Mucosa of gallbladder (tissue), 1 donor: ENCODE results near the gene INPP5A. TPM values are rescaled to one million over a fixed set of nuclear protein-coding genes. Genes with fewer than 3 reads are reported as not detected.
A peak's percentile ranks its signal among the peaks of the same experiment; 100 is the strongest.
"Not testable (repeated sequence)": the region's sequence is repeated elsewhere in the genome, so short reads cannot be mapped to it uniquely, and the experiment has no call there.

ENCODE experiments used
- DNase-seq: peaks from one replicate; pipeline ENCODE4 v3.0.0-alpha.2; 2020; ENCODE audit warnings: low spot score
- total RNA-seq: library from RNA; stranded (reverse); gene quantifications from one replicate; pipeline ENCODE4 v1.2.1, GENCODE V29; 2021
- donor health status: DM: no; HTN: no; CAD: no.

The INPP5A gene
- total RNA-seq, 1 donor from 2014 or later, result 44.4 TPM

DNA sequence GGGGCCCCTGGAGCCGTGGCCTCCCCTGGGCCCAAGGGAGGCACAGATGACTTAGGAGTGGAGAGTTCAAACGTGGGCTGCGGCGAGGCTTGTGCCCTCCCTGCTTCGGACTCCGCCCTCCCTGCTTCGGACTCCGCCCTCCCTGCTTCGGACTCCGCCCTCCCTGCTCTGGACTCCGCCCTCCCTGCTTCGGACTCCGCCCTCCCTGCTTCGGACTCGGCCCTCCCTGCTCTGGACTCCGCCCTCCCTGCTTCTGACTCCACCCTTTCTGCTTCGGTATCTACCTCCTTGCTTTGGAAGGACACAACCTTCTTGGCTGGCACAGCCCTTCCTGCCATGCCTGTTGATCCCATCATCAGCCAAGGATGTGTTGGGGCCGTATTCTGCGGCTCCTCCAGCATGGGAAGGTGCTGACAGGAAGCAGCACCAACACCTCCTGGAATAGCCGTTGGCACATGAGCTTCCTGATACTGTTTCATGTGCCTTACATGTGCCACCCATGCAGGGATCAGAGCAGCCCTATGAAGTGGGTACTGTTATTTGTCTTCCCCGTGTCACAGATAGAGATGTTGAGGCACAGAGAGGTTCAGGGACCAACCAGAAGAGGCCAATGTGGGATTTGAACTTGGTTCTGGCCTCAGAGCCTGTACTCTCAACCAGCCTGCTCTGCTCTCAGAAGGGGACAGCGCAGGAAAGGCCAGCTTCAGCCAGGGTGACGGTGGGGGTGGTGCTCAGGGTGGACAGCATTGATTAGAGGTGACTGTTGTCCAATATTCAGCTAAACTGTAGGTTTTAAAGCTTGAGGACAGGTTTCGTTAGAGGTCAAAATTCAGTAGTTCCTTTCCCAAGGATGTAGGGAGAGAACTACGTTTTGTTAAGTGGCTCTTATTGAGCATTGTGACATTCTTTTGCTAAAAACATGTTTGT, 133.9 kb downstream of the INPP5A start:
- no peak for DNase-seq

DNA sequence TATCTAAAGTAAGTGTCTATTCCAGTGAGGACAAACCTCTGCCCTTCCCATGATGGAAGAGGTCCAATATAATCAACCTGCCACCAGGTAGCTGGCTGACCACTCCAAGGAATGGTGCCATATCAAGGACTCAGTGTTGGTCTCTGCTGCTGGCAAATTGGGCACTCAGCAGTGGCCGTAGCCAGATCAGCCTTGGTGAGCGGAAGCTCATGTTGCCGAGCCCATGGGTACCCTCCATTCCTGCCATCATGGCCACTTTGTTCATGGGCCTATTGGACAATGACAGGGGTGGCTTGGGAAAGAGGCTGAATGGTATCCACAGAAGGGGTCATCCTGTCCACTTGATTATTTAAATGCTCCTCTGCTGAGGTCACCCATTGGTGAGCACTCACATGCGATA, 136.2 kb downstream of the INPP5A start:
- not testable (repeated sequence) for DNase-seq

DNA sequence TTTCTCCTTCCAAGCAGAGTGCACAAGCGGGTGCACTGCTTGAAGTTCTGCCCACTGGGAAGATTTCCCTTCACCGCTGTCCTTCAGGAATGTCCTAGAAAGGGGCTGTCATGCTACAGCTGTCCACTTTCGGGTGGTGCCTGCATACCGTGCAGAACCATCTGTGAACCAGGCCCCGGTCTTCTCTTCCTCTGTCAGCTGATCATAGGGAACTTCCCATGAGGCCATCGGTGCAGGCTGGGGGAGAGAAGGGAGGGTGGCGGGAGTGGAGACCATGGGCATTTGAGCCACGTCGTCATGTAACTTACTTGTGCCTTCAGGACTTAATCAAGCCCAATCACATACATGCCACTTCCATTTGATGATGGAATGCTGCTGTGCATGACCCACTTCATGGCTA, 136.7 kb downstream of the INPP5A start:
- DNase-seq, result no peak

DNA sequence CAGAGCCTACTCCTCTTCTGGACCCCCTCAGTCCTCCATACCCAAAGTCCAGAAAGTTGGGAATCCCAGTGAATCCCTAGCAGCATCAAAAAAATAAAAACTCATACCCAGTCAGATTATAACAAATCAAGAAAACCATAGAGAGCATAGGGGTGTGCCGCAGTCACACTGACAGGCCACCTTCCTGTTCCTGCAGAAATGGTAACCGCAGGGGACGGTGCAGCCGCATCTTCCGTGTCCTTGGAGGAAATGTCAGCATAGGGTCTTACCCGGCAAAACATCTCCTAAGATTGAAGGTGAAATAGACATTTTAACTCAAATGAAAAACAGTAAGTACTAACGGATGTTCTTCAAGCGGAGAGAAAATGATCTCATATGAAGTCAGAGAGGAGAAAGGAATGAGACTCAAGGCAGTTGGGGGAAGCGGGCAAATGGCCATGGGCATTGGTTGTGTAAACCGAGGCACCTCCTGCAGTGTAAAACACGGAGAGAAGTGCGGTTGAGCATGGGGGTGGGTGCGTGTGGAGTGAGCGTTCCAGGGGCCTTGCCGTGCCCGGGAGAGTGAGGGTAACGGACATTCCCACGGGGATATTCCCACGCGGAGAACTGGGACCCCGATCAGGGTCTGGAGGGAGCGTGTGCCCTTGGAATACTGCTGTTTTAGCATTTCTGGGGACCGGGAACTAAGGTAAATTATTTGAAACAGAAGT, 137.6 kb downstream of the INPP5A start:
- DNase-seq, result no peak

DNA sequence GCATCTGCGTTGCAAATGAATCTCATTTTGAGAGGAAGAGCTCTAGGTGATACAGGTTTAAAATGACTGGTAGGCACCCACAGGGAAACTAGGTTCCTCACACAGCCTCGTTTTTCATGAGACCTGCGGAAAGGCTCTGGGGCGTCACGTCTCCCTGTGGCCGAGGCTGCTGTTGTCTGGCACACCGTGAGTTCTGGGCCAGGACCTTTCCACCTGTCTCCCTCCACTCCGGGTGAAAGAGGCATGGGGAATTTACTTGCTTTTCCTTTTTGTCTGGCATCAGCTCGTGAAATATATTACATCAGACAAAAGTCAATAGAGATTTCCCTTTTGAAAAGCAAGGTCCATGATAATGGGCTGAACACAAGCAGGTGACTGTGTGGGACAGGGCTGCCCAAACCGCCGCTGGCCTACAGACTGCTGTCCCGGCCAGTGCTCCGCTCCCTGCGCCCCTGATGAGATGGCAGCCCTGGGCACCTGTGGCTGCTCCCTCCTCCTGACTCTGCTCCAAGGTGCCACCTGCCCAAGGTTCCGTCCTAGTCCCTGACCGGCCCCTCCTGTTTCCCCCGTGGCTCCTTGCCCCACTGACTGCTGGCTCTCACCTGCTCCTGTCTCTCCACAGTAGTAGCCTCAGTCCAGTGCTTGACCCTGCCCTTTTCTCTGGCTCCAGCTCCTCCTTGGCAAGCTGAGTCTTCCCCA, 138.8 kb downstream of the INPP5A start:
- DNase-seq, result no peak

DNA sequence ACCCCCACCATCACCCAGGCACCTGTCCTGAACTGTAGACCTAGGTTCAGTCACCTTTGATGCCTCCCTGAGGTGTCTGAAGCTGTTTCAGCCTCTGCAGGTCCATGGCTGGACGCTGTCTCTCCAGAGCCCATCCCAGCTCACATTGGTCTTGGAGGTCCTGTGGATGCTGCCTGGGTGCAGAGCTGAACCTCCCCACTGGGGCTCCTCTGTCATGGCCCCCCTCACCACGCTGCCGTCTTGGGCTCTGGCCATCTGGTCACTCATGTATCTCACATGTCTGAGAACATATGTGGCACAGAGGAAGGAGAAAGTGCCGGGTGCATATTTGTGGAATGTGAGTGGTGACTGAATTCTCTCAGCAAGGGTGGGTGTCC, 139.5 kb downstream of the INPP5A start:
- DNase-seq, result no peak

DNA sequence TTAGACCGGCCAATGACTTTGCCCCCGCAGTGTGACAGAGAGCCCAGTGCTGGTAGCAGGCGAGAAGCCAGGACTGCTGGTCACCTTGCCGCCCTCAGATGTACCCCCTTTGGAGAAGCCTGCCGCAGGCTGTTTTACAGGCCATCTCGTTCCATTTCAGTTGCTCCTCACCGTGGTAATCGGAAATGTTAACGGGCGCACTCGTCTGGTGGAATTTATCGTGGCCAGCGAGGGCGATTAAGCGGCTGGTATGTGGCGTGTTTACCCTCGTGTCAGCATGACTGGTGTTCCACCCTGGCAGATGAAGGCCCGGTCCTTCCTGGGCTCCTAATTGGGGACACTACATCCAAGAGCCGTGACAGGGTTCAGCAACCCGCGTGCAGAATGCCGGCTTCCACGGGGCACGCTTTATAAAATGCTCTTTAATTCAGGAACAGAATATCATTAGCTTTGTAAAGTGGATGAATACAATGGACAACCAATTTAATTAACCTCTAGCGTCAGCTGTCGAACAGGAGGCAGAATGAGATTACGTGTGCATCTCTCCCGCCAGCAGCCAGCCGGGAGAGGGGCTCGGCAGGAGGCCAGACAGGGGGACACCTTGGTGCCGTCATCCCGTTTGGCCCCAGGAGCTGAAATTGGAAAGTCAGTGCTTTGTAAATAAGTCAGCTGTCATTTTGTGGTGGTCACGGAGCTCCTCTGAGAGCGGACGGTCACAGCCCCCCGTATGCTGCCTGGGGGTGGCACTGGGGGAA, 140.1 kb downstream of the INPP5A start:
- no peak for DNase-seq

DNA sequence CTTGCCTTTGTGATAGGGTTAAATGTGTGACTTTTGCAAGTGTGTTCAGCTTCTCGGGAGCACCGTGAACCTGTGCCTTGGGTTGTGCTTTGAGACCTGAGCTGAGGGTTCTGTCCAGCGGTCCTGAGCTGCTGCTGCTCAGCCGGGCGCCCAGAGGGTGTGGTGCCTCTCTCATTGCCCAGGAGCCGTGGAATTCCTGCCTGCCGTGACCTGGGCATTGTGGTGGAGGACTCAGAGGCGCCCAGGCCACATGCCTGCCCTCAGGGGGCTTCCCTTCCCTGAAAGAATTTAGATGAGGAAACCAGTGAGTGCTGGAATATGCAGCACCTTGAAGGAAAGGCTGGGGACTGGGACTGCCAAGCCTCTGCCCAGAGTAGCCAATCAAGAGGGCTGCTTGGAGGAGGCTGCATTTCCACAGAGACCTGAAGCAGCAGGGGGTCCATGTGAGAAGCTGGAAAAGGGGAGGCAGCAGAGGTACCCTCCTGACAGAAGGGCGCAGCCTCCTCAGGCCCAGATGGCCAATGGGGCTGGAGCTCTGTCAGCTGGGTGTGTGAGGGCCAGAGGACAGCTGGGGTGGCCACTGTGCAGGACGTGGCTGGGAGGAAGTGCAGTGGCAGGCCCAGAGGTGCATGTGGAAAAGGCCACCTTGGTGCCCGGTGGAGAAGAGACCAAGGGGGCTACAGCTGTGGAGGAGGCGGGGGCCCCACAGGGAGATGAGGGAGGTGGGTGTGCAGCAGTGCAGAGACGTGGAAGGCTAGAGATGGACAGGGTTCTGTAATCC, 141.0 kb downstream of the INPP5A start:
- no peak for DNase-seq

DNA sequence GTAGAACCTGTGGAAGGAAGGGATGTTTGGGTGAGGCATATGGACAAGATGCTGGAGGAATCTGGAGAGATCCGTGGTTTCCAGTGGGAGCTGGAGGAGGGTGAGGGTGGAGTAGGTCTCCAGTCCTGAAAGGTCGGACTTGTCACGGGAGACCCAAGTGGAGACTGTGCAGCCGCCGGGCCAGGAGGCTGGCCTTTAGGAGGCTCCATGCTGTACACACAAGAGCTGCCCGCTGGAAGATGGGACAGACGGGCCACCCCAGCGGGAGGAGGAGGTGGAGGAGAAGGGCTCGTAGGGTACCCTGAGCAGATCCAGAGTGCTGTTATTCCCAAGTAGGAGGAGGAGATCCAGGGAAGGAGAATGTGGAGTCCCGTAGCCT, 141.6 kb downstream of the INPP5A start:
- no peak for DNase-seq

DNA sequence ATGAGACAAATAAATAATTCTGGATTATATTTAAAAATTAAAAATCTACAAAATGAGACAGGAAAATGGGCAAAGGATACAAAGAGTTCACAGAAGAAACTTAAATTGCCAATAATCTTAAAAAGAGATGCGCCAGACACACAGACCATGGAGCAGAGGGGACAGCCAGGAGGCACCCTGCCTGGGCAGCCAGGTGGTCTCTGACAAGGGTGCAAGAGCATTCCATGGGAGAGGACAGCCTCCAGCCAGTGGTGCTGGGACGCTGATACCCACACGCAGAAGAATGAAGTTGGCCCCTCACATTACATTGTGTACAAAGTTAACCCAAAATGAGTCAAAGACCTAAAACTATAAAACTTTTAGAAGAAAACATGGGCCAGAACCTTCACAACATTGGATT, 142.1 kb downstream of the INPP5A start:
- DNase-seq, result no peak

DNA sequence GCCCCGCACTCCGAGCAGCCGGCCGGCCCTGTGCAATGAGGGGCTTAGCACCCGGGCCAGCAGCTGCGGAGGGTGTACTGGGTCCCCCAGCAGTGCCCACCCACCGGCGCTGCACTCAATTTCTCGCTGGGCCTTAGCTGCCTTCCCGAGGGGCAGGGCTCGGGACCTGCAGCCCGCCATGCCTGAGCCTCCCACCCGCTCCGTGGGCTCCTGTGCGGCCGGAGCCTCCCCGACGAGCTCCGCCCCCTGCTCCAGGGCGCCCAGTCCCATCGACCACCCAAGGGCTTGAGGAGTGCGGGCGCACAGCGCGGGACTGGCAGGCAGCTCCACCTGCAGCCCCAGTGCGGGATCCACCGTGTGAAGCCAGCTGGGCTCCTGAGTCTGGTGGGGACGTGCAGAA, 143.2 kb downstream of the INPP5A start:
- not testable (repeated sequence) for DNase-seq

DNA sequence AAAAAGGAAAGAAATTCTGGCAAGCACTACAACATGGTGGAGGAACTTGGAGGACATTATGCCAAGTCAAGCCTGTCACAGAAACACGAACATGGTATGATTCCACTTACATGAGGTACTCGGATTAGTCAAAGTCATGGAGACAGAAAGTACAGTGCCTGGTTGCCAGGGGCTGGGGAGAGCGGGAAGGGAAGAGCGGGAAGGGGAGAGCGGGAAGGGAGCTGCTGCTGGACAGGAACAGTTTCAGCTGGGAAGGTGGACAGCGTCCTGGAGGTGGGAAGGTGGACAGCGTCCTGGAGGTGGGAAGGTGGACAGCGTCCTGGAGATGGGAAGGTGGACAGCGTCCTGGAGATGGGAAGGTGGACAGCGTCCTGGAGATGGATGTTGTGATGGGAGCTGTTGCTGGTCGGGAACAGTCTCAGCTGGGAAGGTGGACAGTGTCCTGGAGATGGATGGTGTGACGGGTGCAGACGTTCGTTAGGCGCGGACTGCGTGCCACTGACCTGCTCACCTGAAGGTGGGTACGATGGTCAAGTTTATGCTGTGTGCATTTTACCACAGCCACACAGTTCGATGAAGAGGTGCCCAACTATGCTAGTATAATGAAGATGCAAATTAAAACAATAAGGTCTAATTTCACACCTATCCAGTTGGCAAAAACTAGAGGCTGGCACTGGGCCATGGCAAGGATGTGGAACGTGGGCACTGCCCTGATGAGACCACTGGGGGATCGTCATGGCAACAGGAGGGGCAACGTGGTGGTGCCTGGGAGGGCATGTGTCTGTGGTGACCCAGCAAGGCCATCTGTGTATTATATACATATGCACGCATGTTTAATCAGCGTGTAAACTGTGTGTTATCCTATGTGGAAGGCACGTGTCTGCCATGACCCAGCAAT, 144.5 kb downstream of the INPP5A start:
- DNase-seq, result no peak

DNA sequence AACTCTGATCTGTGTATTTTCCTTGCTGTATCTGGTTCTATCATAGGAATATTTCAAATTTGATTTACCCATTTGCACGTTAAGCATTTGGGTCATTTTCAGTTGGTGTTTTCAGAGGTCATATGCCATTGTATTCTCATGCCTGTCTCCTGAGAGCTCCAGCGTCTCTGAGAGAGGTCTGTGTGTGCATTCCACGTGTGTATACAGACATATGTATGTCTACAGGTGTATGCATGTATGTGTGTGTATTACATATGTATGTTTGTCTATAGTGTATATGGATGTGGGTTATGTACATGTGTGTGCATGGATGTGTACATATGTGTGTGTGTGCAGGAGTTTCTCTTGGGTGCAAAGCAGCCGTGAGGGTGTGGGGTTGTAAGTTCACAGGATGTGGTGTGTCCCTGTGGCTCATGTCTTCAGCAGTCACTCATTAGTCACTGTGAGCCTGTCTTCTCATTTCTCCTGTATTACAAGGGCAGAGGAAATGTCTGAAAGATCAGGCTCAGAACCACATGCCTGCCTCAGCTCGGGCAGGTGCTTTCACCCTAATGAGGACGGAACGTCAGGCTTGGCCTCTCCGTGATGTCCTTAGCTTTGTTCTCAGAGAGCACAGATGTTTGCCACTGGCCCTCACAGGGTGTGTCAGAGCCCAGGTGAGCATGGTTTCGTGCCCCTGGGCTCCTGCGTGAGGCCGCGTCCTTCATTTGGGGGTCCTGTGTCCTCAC, 146.7 kb downstream of the INPP5A start:
- DNase-seq, result no peak

DNA sequence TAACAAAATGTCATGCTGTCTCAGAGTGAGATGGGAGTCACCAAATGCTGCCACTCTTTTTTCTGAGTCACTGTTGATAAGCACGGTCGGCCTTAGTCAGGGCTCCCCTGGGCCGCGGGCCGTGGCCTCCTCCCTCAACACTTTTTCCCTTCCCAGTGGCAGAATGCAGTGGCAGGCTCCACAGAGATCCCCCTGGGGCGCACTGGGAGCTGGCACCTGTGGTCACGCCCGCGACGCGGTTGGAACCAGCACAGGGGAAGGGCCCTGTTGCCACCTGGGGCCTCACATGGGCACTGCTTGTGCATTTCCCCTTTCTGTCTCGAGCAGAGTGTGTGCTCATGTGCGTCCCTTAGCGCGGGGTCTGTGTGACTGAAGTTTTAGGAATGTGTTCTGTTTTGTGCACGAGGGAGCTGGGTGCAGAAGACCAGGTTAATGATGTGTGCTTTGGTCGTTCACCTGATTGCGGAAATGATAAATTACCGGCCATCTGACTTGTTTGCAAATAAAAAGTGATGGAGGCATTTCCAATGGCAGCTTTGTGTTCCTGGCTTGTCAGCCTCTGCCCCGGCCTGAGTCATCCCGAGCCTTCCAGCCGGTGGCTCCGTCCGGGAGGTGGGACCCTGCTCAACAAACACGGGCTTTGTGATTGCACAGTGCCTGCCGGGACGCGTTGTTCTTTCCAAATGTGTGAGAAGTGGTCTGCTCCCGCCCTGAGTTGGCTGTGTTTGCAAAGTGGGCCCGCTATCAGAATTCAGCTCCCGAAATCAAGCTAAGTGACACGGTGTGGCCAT, 147.7 kb downstream of the INPP5A start:
- DNase-seq, result peak; percentile 28

DNA sequence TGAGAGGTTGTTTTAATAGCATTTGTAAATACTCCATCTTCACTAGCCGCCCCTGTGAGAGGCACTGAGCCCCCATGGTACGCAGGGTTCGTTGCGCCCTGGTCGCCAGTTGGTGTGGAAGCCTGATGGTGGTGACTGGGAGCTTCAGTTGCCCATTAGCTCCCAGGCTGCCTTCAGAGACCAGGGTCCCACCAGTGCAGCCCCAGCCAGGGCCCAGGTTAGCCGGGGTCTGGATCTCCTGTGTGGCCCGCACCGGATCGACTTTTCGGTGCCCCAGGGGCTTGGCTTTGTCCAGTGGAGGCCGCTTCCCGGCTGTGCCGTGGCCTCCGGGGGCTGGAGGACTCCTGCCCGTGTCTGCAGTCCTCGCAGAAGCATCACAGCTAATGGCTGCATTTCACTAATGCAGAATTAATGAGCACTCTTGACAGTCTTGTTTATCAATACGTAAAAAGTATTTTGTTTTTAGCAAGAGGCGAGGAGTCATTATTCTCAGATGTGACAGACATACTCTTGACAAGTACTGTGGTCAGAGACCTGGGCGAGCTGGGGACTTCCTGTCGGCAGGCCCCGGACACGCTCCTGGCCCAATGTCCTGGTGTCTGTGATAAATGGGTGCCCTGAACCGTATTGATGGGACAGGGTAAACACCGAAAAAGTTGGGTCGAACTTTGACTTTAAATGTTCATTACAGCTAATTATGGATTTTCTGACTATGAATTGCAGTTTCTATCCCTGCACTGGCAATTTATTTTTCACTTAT, 148.5 kb downstream of the INPP5A start:
- DNase-seq, result no peak

DNA sequence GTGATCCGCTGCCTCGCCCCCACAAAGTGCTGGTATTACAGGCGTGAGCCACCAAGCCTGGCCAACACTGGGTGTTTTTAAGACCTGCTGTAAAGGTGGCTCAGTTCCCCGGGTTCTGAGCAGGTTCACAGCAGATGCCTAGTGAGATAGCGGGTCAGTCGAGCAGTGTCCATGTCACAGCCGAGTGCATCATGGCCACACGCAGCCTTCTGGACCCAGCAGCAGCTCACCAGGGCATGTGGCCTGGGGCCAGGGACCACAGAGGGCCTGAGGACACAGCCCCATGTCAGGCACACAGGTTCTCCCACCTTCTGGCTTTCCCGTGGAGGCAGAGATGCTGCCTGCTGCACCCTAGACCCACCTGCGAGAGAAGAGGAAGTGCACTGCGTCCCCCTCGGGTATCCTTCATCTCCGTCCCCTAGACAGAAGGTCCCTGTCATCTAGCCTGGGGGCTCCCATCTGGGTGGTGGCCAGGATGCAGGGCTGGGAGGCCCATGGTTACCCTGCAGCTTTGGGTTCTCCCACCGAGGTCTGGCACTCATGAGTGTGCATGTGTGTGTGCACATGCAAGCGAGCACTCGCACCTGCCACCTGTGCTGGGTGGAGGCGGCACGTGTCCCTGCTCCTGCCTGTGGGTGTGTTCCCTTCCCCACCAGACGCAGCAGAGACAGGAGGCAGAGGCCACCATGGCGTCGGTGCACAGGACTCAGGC, 149.8 kb downstream of the INPP5A start:
- DNase-seq, result no peak
